PC-9 (cell line): ENCODE data around the gene MAP2K5.

Experiments used
- CTCF ChIP-seq: fragments of 200-600 bp; sonication (generic); conservative IDR thresholded peaks from 2 replicates; pipeline ENCODE4 v1.6.1; 2017; ENCODE audit warnings: mixed run types, antibody characterized with exemption, mild to moderate bottlenecking, moderate library complexity
- EZH2 ChIP-seq: fragments of 200-600 bp; sonication (generic); IDR thresholded peaks from 2 replicates; pipeline ENCODE4 v1.8.0; 2017; ENCODE audit warnings: antibody characterized with exemption, low read depth

GRCh38 chr15:67807141-67807540 is 264.6 kb downstream of the MAP2K5 start:
- TF ChIP-seq CTCF (no peak), EZH2 (no peak)
